HepG2 (cell line): Measurements from ENCODE around the gene CDCA5. TPM values are rescaled to one million over a fixed set of nuclear protein-coding genes. Genes with fewer than 3 reads are reported as not detected.

Experiments
- CBFB ChIP-seq: sonication (generic); formaldehyde crosslinking; IDR thresholded peaks from 2 replicates; pipeline ENCODE4 v1.4.0; 2020; ENCODE audit warnings: missing genetic modification reagents
- DRAP1 ChIP-seq: IDR thresholded peaks from 2 replicates; pipeline ENCODE4 v1.6.1; 2016; ENCODE audit warnings: missing genetic modification reagents, missing compliant biosample characterization
- ERF ChIP-seq: IDR thresholded peaks from 2 replicates; pipeline ENCODE4 v1.6.1; 2018; ENCODE audit warnings: missing biosample characterization, missing genetic modification reagents
- FOXM1 ChIP-seq: sonication (generic); formaldehyde crosslinking; IDR thresholded peaks from 2 replicates; pipeline ENCODE4 v1.5.0; 2020; ENCODE audit warnings: missing genetic modification reagents
- HMGXB4 ChIP-seq, 2 experiments: sonication (generic) in 1 of 2; formaldehyde crosslinking in 1 of 2; IDR thresholded peaks; 2 replicates each; pipeline versions ENCODE4 v1.4.0 to v1.6.1; 2018 to 2020; ENCODE audit warnings: missing genetic modification reagents in 2 of 2, borderline replicate concordance in 1 of 2, low read depth in 1 of 2, mild to moderate bottlenecking in 1 of 2, missing biosample characterization in 1 of 2
- NCOA2 ChIP-seq: sonication (generic); formaldehyde crosslinking; IDR thresholded peaks from 2 replicates; pipeline ENCODE4 v1.8.0; 2022; ENCODE audit warnings: inconsistent platforms
- NR2F2 ChIP-seq: IDR thresholded peaks from 2 replicates; pipeline ENCODE4 v1.6.1; 2012; ENCODE audit warnings: low read depth, inconsistent platforms, borderline replicate concordance
- POLR2AphosphoS5 ChIP-seq: IDR thresholded peaks from 2 replicates; pipeline ENCODE4 v1.6.1; 2012; ENCODE audit warnings: low read depth, low read length
- PPARG ChIP-seq: conservative IDR thresholded peaks from 2 replicates; pipeline ENCODE4 v1.6.1; 2016; ENCODE audit warnings: missing biosample characterization, missing genetic modification reagents
- RARG ChIP-seq: sonication (generic); formaldehyde crosslinking; IDR thresholded peaks from 2 replicates; pipeline ENCODE4 v1.4.0; 2020; ENCODE audit warnings: low read depth, mild to moderate bottlenecking, missing genetic modification reagents
- RXRB ChIP-seq: IDR thresholded peaks from 2 replicates; pipeline ENCODE4 v1.6.1; 2016; ENCODE audit warnings: borderline replicate concordance, missing genetic modification reagents, missing compliant biosample characterization
- SP1 ChIP-seq, 2 experiments: fragments of 450-650 bp in 1 of 2; sonication (generic) in 1 of 2; formaldehyde crosslinking in 1 of 2; IDR thresholded peaks; 2 replicates each; pipeline versions ENCODE4 v1.4.0 to v1.6.1; 2016 to 2020; ENCODE audit warnings: missing genetic modification reagents in 1 of 2
- TAF1 ChIP-seq: sonication (generic); formaldehyde crosslinking; IDR thresholded peaks from 2 replicates; pipeline ENCODE4 v1.4.0; 2020; ENCODE audit warnings: missing genetic modification reagents
- TEF ChIP-seq: sonication (generic); formaldehyde crosslinking; IDR thresholded peaks from 2 replicates; pipeline ENCODE4 v1.5.0; 2020; ENCODE audit warnings: missing genetic modification reagents
- TSC22D2 ChIP-seq: sonication (generic); formaldehyde crosslinking; IDR thresholded peaks from 2 replicates; pipeline ENCODE4 v1.5.1; 2020; ENCODE audit warnings: missing genetic modification reagents, mild to moderate bottlenecking, borderline replicate concordance
- ZNF263 ChIP-seq: sonication (generic); formaldehyde crosslinking; IDR thresholded peaks from 2 replicates; pipeline ENCODE4 v1.4.0; 2020; ENCODE audit warnings: missing genetic modification reagents
- ZNF563 ChIP-seq: sonication (generic); formaldehyde crosslinking; IDR thresholded peaks from 2 replicates; pipeline ENCODE4 v1.8.0; 2022; ENCODE audit warnings: mild to moderate bottlenecking, moderate library complexity, missing genetic modification reagents
- ZNF589 ChIP-seq: sonication (generic); formaldehyde crosslinking; conservative IDR thresholded peaks from 2 replicates; pipeline ENCODE4 v1.8.0; 2022; ENCODE audit warnings: mild to moderate bottlenecking, moderate library complexity, missing genetic modification reagents
- polyA plus RNA-seq, 8 experiments: library from polyadenylated mRNA; depleted of rRNA in 3 of 8; stranded (reverse) in 7 of 8; unstranded in 1 of 8; fragments of >200 nt; fragmentation: Illumina TruSeq in 4 of 8; extraction: Trizol in 4 of 8; gene quantifications; 2 replicates each; pipeline versions ENCODE4 v1.2.1 to v1.2.3, GENCODE V29; 2011 to 2016; ENCODE audit warnings: low read depth in 4 of 8, missing spikeins in 1 of 8, mixed read lengths in 1 of 8; ENCODE audit not compliant: insufficient read depth in 1 of 8
- total RNA-seq, 5 experiments: library from RNA; depleted of rRNA; stranded (reverse); fragments of >200 nt; fragmentation: Illumina TruSeq; extraction: Trizol; gene quantifications; 2 replicates each; pipeline ENCODE4 v1.2.3, GENCODE V29; 2016; ENCODE audit warnings: low read depth in 1 of 5
- TF ChIP-seq, protein P1 (sequence below): sonication (generic); formaldehyde crosslinking; IDR thresholded peaks from 2 replicates; pipeline ENCODE4 v1.5.0; 2020; ENCODE audit warnings: mild to moderate bottlenecking, missing genetic modification reagents, borderline replicate concordance
- TF ChIP-seq, protein P2 (sequence below): sonication (generic); formaldehyde crosslinking; IDR thresholded peaks from 2 replicates; pipeline ENCODE4 v1.5.1; 2020; ENCODE audit warnings: mild to moderate bottlenecking, missing genetic modification reagents, moderate library complexity

CDCA5 gene
- total and polyA plus RNA-seq, 2 of the 13 experiments (the other 11 are each of a cell fraction or from before 2014, with no cell fraction given) = 13.5 to 50.6 TPM

DNA sequence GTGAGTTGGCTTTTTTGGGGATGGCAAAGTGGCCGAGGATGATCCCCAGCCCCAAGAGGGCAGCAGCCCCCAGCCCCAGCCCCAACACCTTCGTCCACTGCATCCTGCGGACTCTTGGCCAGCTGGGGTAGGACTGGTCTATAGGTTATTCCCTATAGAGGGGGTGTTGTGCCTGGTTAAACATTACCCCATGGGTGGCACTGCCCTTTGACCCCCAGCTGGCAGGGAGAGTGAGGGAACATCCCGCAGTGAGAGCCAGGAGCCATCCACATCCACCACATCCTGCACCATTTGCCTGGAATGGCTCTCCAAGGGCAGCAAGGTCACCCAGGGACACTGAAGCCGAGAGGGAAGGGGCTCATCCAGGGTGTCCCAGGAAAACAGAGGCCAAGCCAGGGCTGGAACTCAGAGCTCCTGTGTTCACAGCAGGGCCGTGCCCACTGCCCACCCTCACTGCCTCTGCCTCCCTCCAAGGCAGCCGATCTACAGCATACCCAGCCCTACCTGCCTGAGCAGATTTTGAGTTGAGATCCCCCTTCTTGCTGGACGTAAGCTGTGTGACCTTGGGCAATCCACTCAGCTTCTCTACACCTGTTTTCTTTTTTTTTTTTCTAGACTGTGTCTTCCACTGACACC is 25.3 kb downstream of the CDCA5 start, which contains the start of gene NAALADL1 (continued):
- TF ChIP-seq DRAP1 (CRISPR knock-in tag) (0 out of 2 replicates have a peak, but pooled peaks have one; percentile 21), TAF1 (CRISPR knock-in tag) (peak; percentile 35; the same call in 1 of the 2 replicates), NR2F2 (peak; percentile 52; the same call in 1 of the 2 replicates), PPARG (CRISPR knock-in tag) (no peak), RARG (no peak), ZNF589 (CRISPR knock-in tag) (no peak), SP1 (IDR thresholded peaks at IDR 0.05) (no peak), SP1 (CRISPR knock-in tag; IDR thresholded peaks at IDR 0.05) (no peak), NCOA2 (no peak), CBFB (no peak), RXRB (CRISPR knock-in tag) (peak; percentile 89), FOXM1 (no peak), POLR2AphosphoS5 (peak; percentile 58; the same call in 1 of the 2 replicates), ZNF263 (CRISPR knock-in tag) (no peak), HMGXB4 (CRISPR knock-in tag; IDR thresholded peaks at IDR 0.05; ENCODE audit: borderline replicate concordance in 1 of 2, low read depth in 1 of 2) (peak in 1 of 2 experiments; percentile 13; a peak in 1 of 4 replicates), ERF (CRISPR knock-in tag) (no peak), ZNF563 (CRISPR knock-in tag) (0 out of 2 replicates have a peak, but pooled peaks have one; percentile 4), TSC22D2 (CRISPR knock-in tag) (no peak), TEF (CRISPR knock-in tag) (no peak)
- TF ChIP-seq, protein P1, sequence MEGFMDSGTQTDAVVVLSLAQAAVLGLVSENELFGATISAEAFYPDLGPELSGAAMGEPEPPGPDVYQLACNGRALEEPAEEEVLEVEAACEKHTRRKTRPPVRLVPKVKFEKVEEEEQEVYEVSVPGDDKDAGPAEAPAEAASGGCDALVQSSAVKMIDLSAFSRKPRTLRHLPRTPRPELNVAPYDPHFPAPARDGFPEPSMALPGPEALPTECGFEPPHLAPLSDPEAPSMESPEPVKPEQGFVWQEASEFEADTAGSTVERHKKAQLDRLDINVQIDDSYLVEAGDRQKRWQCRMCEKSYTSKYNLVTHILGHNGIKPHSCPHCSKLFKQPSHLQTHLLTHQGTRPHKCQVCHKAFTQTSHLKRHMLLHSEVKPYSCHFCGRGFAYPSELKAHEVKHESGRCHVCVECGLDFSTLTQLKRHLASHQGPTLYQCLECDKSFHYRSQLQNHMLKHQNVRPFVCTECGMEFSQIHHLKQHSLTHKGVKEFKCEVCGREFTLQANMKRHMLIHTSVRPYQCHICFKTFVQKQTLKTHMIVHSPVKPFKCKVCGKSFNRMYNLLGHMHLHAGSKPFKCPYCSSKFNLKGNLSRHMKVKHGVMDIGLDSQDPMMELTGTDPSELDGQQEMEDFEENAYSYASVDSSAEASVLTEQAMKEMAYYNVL (CRISPR knock-in tag) = peak; percentile 64; the same call in 1 of the 2 replicates
- TF ChIP-seq, protein P2, sequence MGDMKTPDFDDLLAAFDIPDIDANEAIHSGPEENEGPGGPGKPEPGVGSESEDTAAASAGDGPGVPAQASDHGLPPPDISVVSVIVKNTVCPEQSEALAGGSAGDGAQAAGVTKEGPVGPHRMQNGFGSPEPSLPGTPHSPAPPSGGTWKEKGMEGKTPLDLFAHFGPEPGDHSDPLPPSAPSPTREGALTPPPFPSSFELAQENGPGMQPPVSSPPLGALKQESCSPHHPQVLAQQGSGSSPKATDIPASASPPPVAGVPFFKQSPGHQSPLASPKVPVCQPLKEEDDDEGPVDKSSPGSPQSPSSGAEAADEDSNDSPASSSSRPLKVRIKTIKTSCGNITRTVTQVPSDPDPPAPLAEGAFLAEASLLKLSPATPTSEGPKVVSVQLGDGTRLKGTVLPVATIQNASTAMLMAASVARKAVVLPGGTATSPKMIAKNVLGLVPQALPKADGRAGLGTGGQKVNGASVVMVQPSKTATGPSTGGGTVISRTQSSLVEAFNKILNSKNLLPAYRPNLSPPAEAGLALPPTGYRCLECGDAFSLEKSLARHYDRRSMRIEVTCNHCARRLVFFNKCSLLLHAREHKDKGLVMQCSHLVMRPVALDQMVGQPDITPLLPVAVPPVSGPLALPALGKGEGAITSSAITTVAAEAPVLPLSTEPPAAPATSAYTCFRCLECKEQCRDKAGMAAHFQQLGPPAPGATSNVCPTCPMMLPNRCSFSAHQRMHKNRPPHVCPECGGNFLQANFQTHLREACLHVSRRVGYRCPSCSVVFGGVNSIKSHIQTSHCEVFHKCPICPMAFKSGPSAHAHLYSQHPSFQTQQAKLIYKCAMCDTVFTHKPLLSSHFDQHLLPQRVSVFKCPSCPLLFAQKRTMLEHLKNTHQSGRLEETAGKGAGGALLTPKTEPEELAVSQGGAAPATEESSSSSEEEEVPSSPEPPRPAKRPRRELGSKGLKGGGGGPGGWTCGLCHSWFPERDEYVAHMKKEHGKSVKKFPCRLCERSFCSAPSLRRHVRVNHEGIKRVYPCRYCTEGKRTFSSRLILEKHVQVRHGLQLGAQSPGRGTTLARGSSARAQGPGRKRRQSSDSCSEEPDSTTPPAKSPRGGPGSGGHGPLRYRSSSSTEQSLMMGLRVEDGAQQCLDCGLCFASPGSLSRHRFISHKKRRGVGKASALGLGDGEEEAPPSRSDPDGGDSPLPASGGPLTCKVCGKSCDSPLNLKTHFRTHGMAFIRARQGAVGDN (CRISPR knock-in tag) = no peak
